AG04449 (cell line): ENCODE measurements around the gene MAP1A.

Experiments
- CTCF ChIA-PET: fragments of 350-600 bp; formaldehyde crosslinking; extraction: SDS; loops from one replicate; lab custom pipeline; 2021; ENCODE audit warnings: antibody characterized with exemption; lab: Yijun Ruan, JAX
- POLR2A ChIA-PET: fragments of 400-600, 350-600 bp; formaldehyde crosslinking; extraction: SDS; loops from one replicate; lab custom pipeline; 2020; ENCODE audit warnings: antibody characterized with exemption, inconsistent platforms; lab: Yijun Ruan, JAX
- DNase-seq: peaks from one replicate; pipeline ENCODE4 v3.0.0-alpha.2; 2010; ENCODE audit warnings: low read depth, low spot score
- H3K4me3 ChIP-seq: 2 replicates; pipeline ENCODE4 v1.5.1; 2011; ENCODE audit warnings: low read depth, mild to moderate bottlenecking, control low read depth, low read length
- CTCF ChIP-seq: IDR thresholded peaks from one replicate; pipeline ENCODE4 v1.5.1; 2011; ENCODE audit warnings: mild to moderate bottlenecking, moderate library complexity, low read length, control low read depth, inconsistent platforms; ENCODE audit not compliant: insufficient read depth; ENCODE audit errors: missing control alignments

Gene MAP1A

GRCh38 chr15:43509660-43510199 is 7.7 kb upstream of the MAP1A start:
- ChIA-PET CTCF (interaction anchor here (0.6 to 2.2 kb wide), 4 partner anchors 13 to 133 kb away, joined by 3 to 6 read pairs (median 4); no protein-coding TSS in a partner anchor), POLR2A (no interaction called here)
- peak overlapping the region; percentile 68 for H3K4me3 ChIP-seq
- no peak for DNase-seq
- no peak for TF ChIP-seq CTCF

- ChIA-PET CTCF (interaction anchor here (0.6 to 2.3 kb wide), 15 partner anchors 9 to 139 kb away, joined by 3 to 11 read pairs (median 4); partner anchors contain the start of genes TUBGCP4 and ZSCAN29), POLR2A (interaction anchor here (0.5 to 1.5 kb wide), 3 partner anchors 9 to 18 kb away, joined by 3 to 16 read pairs (median 4); partner anchors contain the start of gene TP53BP1)
- H3K4me3 ChIP-seq = peak overlapping the region; percentile 68
- TF ChIP-seq CTCF = peak; percentile 42
- DNase-seq = peak; percentile 85
Measured at GRCh38 chr15:43510200-43511011, 7.0 kb upstream of the MAP1A start.

- ChIA-PET POLR2A (interaction anchor here (0.5 to 1.5 kb wide), 3 partner anchors 10 to 18 kb away, joined by 3 to 16 read pairs (median 4); partner anchors contain the start of gene TP53BP1), CTCF (interaction anchor here (0.8 to 2.3 kb wide), 16 partner anchors 10 to 140 kb away, joined by 3 to 11 read pairs (median 4); partner anchors contain the start of genes TUBGCP4 and ZSCAN29)
- H3K4me3 ChIP-seq = peak overlapping the region; percentile 68
- DNase-seq = no peak
- TF ChIP-seq CTCF = peak; percentile 48
Measured at GRCh38 chr15:43511012-43511885, 6.2 kb upstream of the MAP1A start.

- no peak for DNase-seq
- CTCF ChIA-PET = interaction anchor here (0.8 to 4.2 kb wide), 14 partner anchors 10 to 94 kb away, joined by 3 to 37 read pairs (median 6); partner anchors contain the start of gene TP53BP1
- H3K4me3 ChIP-seq = no peak overlapping the region
- POLR2A ChIA-PET = interaction anchor here (0.6 kb wide), 1 partner anchor 39 kb away, joined by 3 read pairs; no protein-coding TSS in a partner anchor
- no peak for TF ChIP-seq CTCF
Measured at GRCh38 chr15:43513550-43513949, 3.9 kb upstream of the MAP1A start.

GRCh38 chr15:43514241-43515057 is 3.0 kb upstream of the MAP1A start:
- CTCF ChIA-PET = interaction anchor here (0.8 to 4.2 kb wide), 24 partner anchors 8 to 144 kb away, joined by 3 to 37 read pairs (median 4); partner anchors contain the start of genes TP53BP1, TUBGCP4 and ZSCAN29
- no peak for DNase-seq
- POLR2A ChIA-PET = interaction anchor here (0.6 to 0.8 kb wide), 2 partner anchors 8 to 15 kb away, joined by 3 read pairs; no protein-coding TSS in a partner anchor
- H3K4me3 ChIP-seq = no peak overlapping the region
- TF ChIP-seq CTCF = peak; percentile 42
